GM19351 (cell line): ENCODE measurements around the gene CDK5.
"Not testable (repeated sequence)": the region's sequence is repeated elsewhere in the genome, so short reads cannot be mapped to it uniquely, and the experiment has no call there.

ENCODE experiments used
- ATAC-seq: cut with Tn5 transposase; IDR thresholded peaks from one replicate; pipeline ENCODE4 v1.9.1; 2021; ENCODE audit warnings: mild to moderate bottlenecking, moderate library complexity; ENCODE audit not compliant: unreplicated experiment

Gene CDK5

GRCh38 chr7:151017370-151017952 is 40.2 kb downstream of the CDK5 start:
- no peak for ATAC-seq

GRCh38 chr7:151016942-151017341 is 40.8 kb downstream of the CDK5 start:
- ATAC-seq: no peak

GRCh38 chr7:151016505-151016904 is 41.2 kb downstream of the CDK5 start:
- no peak for ATAC-seq

- ATAC-seq: no peak
Measured at GRCh38 chr7:151015967-151016366, 41.7 kb downstream of the CDK5 start.

- ATAC-seq: no peak
Measured at GRCh38 chr7:151014950-151015349, 42.7 kb downstream of the CDK5 start.

GRCh38 chr7:151013733-151014497 is 43.8 kb downstream of the CDK5 start:
- ATAC-seq: peak; percentile 41

GRCh38 chr7:151013356-151013732 is 44.4 kb downstream of the CDK5 start:
- no peak for ATAC-seq

- ATAC-seq: no peak
Measured at GRCh38 chr7:151012911-151013347, 44.8 kb downstream of the CDK5 start.

GRCh38 chr7:151012031-151012692 is 45.5 kb downstream of the CDK5 start:
- no peak for ATAC-seq

GRCh38 chr7:151011616-151012015 is 46.1 kb downstream of the CDK5 start:
- ATAC-seq: not testable (repeated sequence)

- ATAC-seq: no peak
Measured at GRCh38 chr7:151011097-151011409, 46.6 kb downstream of the CDK5 start.

- ATAC-seq: no peak
Measured at GRCh38 chr7:151010307-151011096, 47.2 kb downstream of the CDK5 start.

- no peak for ATAC-seq
Measured at GRCh38 chr7:151010037-151010306, 47.7 kb downstream of the CDK5 start.

- no peak for ATAC-seq
Measured at GRCh38 chr7:151009327-151010036, 48.2 kb downstream of the CDK5 start.

GRCh38 chr7:151008511-151009323 is 49.0 kb downstream of the CDK5 start:
- peak; percentile 85 for ATAC-seq

GRCh38 chr7:151008143-151008510 is 49.6 kb downstream of the CDK5 start:
- no peak for ATAC-seq

GRCh38 chr7:151007469-151007898 is 50.2 kb downstream of the CDK5 start:
- ATAC-seq: no peak

- no peak for ATAC-seq
Measured at GRCh38 chr7:151006590-151007300, 51.0 kb downstream of the CDK5 start.

GRCh38 chr7:151005566-151005965 is 52.1 kb downstream of the CDK5 start:
- no peak for ATAC-seq
